NCI-H69 (cell line): ENCODE data around the gene SYT7.
"Not testable (repeated sequence)": the region's sequence is repeated elsewhere in the genome, so short reads cannot be mapped to it uniquely, and the experiment has no call there.

ENCODE experiments used
- DNase-seq: peaks from one replicate; lab custom pipeline; 2025; lab: John Stamatoyannopoulos, UW

Gene SYT7

GRCh38 chr11:61496602-61497400, 84.1 kb downstream of the SYT7 start:
- no peak for DNase-seq

GRCh38 chr11:61495801-61496601, 84.9 kb downstream of the SYT7 start:
- DNase-seq = peak; percentile 97

GRCh38 chr11:61494381-61494961, 86.4 kb downstream of the SYT7 start:
- peak; percentile 35 for DNase-seq

GRCh38 chr11:61491736-61492395, 89.0 kb downstream of the SYT7 start:
- no peak for DNase-seq

- no peak for DNase-seq
Measured at GRCh38 chr11:61489833-61490721, 90.8 kb downstream of the SYT7 start.

DNA sequence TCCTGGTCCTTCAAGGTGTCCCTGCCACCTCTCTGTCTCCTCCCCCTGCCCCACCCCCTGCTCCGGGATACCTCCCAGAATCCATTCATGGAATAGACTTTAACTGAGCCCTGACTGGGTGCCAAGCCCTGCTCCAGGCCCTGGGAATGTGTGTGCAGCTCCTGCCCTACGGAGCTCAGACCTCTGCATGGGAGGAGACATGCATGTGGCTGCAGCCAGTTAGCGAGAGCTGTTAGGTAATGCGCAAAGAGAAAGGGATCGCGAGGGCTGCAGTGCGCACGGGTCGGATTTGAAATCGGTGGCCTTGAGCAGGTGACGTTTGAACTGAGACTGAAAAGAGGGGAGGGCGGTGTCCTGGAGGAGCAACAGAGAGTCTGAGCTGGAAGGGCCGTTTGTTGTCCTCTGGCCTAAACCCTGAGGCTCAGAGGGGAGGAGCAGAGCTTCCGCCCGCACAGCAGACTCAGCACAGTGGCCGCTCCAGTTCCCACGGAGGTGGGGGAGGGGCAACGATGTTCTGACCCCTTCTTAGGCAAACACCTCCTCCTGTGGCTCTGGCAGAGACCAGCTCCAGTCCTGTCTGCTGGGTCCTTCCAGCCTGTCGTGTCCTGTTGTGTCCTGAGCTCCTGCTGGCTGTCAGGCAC, 92.1 kb downstream of the SYT7 start:
- DNase-seq = peak; percentile 91

GRCh38 chr11:61487342-61488025, 93.4 kb downstream of the SYT7 start:
- no peak for DNase-seq

- DNase-seq = no peak
Measured at GRCh38 chr11:61486779-61487178, 94.1 kb downstream of the SYT7 start.

- no peak for DNase-seq
Measured at GRCh38 chr11:61486011-61486620, 94.8 kb downstream of the SYT7 start.

GRCh38 chr11:61485080-61485479, 95.8 kb downstream of the SYT7 start:
- no peak for DNase-seq

- DNase-seq = no peak
Measured at GRCh38 chr11:61484541-61484940, 96.3 kb downstream of the SYT7 start.

DNA sequence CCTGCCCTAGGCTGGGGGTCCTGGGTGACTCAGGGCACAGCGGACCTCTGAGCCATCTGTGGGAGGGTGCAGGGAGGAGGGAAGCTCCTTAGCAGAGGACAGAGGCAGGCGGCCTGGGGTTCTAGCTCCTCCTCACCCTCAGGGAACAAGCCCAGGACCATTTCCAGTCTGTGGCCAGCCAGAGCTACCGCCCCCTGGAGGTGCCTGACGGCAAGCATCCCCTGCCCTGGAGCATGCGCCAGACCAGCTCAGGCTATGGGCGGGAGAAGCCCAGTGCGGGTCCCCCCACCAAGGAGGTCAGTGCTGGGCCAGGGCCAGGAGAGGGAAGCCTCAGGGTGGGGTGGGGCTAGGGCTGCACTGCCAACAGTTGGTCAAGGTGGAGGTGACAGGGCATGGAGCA, 98.4 kb downstream of the SYT7 start:
- peak; percentile 60 for DNase-seq

- no peak for DNase-seq
Measured at GRCh38 chr11:61481806-61482205, 99.1 kb downstream of the SYT7 start.

- peak; percentile 92 for DNase-seq
Measured at GRCh38 chr11:61480994-61481335, 99.9 kb downstream of the SYT7 start.

GRCh38 chr11:61480261-61480993, 100.4 kb downstream of the SYT7 start:
- no peak for DNase-seq

DNA sequence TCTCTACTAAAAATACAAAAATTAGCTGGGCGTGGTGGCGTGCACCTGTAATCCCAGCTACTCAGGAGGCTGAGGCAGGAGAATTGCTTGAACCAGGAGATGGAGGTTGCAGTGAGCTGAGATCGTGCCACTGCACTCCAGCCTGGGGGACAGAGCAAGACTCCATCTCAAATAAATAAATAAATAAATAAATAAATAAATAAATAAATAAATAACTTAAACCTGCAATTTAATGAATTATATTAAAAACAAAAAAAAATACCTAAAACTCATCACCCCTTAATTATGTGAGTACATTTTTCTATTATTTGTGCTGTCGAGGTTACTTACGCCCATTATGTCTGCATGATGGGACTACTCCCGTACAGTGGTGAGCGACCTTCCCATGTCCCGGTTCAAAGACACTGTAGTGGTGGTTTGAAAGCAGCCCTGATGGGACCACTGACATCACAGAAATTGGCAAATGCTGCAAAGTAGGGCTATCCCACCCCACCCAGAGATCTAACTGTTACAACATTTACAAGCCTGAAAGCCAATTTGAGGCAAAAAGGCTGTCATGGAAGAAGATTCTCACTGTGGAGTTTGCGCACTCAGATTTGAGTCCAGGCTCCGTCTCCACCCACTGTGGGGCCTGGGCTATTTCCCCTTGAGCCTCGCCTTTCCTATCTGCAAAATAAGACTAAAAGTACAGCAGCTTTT, 101.4 kb downstream of the SYT7 start:
- DNase-seq = not testable (repeated sequence)

- DNase-seq = peak; percentile 51
Measured at GRCh38 chr11:61477727-61478148, 103.1 kb downstream of the SYT7 start.

- no peak for DNase-seq
Measured at GRCh38 chr11:61477126-61477525, 103.8 kb downstream of the SYT7 start.

- DNase-seq = no peak
Measured at GRCh38 chr11:61476371-61476770, 104.5 kb downstream of the SYT7 start.
